H1 (cell line): ENCODE measurements around the gene HBS1L. TPM values are rescaled to one million over a fixed set of nuclear protein-coding genes. Genes with fewer than 3 reads are reported as not detected.

Source experiments
- CTCF ChIP-seq, 3 experiments: IDR thresholded peaks; 1 replicate in 2 of 3; 2 replicates in 1 of 3; pipeline versions ENCODE4 v1.5.1 to v1.6.1; 2011; ENCODE audit warnings: low read length in 3 of 3, mild to moderate bottlenecking in 3 of 3, inconsistent platforms in 2 of 3, low read depth in 1 of 3, moderate library complexity in 1 of 3; ENCODE audit not compliant: insufficient read depth in 1 of 3; ENCODE audit errors: control extremely low read depth in 1 of 3
- polyA plus RNA-seq, 7 experiments: library from polyadenylated mRNA; depleted of rRNA in 3 of 7; stranded (reverse) in 5 of 7; unstranded in 2 of 7; fragments of >200 nt in 5 of 7; fragments of 200-250 nt in 2 of 7; gene quantifications; 1 replicate in 5 of 7; 2 replicates in 1 of 7; 4 replicates in 1 of 7; pipeline versions ENCODE4 v1.2.1 to v1.2.3, GENCODE V29; 2011 to 2013; ENCODE audit warnings: missing spikeins in 2 of 7, mixed read lengths in 2 of 7
- total RNA-seq: library from RNA; stranded (reverse); fragmentation: NEBNext Ultra II Directional; extraction: Animal tissue kit (Norgen Biotek cat#: 25700); gene quantifications from 2 replicates; pipeline ENCODE4 v1.2.1, GENCODE V29; 2021

Gene HBS1L
- total and polyA plus RNA-seq, 2 of the 8 experiments (the other 6 are each of a cell fraction or from before 2014, with no cell fraction given), result 28.1 to 97.1 TPM

GRCh38 chr6:135008941-135009290 is 45.7 kb downstream of the HBS1L start (continued):
- TF ChIP-seq CTCF (IDR thresholded peaks at IDR 0.05; ENCODE audit: control extremely low read depth in 1 of 3, insufficient read depth in 1 of 3, low read depth in 1 of 3, low read length in 3 of 3), result no peak
